ENCODE results near the gene NPRL2.

The NPRL2 gene

GRCh38 chr3:50350527-50351322 lies at the start of gene NPRL2, which contains the start of gene CYB561D2:
NPRL2 (minus strand) TSS chr3:50350775; CDS start chr3:50350652, 123 bp downstream.
CYB561D2 (plus strand) TSS chr3:50350862; CDS start chr3:50351434, 572 bp downstream.
- peak; percentile 100 for DNase-seq

GRCh38 chr3:50396502-50396901 lies 45.9 kb upstream of the NPRL2 start:
- DNase-seq = no peak

- DNase-seq = no peak
Observed at GRCh38 chr3:50395070-50395860, 44.7 kb upstream of the NPRL2 start.

- DNase-seq = no peak
Observed at GRCh38 chr3:50393061-50393460, 42.5 kb upstream of the NPRL2 start.

- no peak for DNase-seq
Observed at GRCh38 chr3:50392101-50392715, 41.6 kb upstream of the NPRL2 start.

GRCh38 chr3:50390508-50391224 lies 40.1 kb upstream of the NPRL2 start:
- DNase-seq = no peak

GRCh38 chr3:50389414-50389767 lies 38.8 kb upstream of the NPRL2 start:
- DNase-seq = no peak

GRCh38 chr3:50388720-50389413 lies 38.3 kb upstream of the NPRL2 start:
- no peak for DNase-seq

GRCh38 chr3:50388016-50388719 lies 37.6 kb upstream of the NPRL2 start:
- DNase-seq = no peak

GRCh38 chr3:50385754-50386153 lies 35.2 kb upstream of the NPRL2 start:
- DNase-seq = no peak

GRCh38 chr3:50383750-50384149 lies 33.2 kb upstream of the NPRL2 start:
- DNase-seq = no peak

- DNase-seq = no peak
Observed at GRCh38 chr3:50382722-50383121, 32.1 kb upstream of the NPRL2 start.

- no peak for DNase-seq
Observed at GRCh38 chr3:50381383-50381782, 30.8 kb upstream of the NPRL2 start.

GRCh38 chr3:50380405-50381085 lies 30.0 kb upstream of the NPRL2 start:
- DNase-seq = no peak

- DNase-seq = no peak
Observed at GRCh38 chr3:50378757-50379156, 28.2 kb upstream of the NPRL2 start.

GRCh38 chr3:50378024-50378423 lies 27.4 kb upstream of the NPRL2 start:
- DNase-seq = no peak

GRCh38 chr3:50375258-50375931 lies 24.8 kb upstream of the NPRL2 start:
- no peak for DNase-seq

- DNase-seq = no peak
Observed at GRCh38 chr3:50374363-50375257, 24.0 kb upstream of the NPRL2 start.

All from activated T-cell treated with anti-CD3 and anti-CD28 coated beads, Interleukin-2, amount 50 U/mL, for 1 hour (primary cell).